KMS-11 (cell line): ENCODE data around the gene KLK15.

Source experiments
- H2AFZ ChIP-seq: fragments of 200-600 bp; sonication (generic); 2 replicates; pipeline ENCODE4 v1.6.1; 2016; ENCODE audit warnings: antibody characterized with exemption, mixed run types, low read depth
- H3K27ac ChIP-seq: fragments of 200-600 bp; sonication (generic); 2 replicates; pipeline ENCODE4 v1.6.1; 2016; ENCODE audit warnings: mild to moderate bottlenecking, mixed run types
- H3K27me3 ChIP-seq: fragments of 200-600 bp; sonication (generic); 2 replicates; pipeline ENCODE4 v1.6.1; 2017; ENCODE audit warnings: mild to moderate bottlenecking, low read depth, mixed run types, moderate library complexity; ENCODE audit not compliant: insufficient read depth
- H3K36me3 ChIP-seq: fragments of 200-600 bp; sonication (generic); 2 replicates; pipeline ENCODE4 v1.6.1; 2017; ENCODE audit warnings: mild to moderate bottlenecking, mixed run types; ENCODE audit not compliant: insufficient read depth
- H3K4me1 ChIP-seq: fragments of 200-600 bp; sonication (generic); 2 replicates; pipeline ENCODE4 v1.6.1; 2016; ENCODE audit warnings: mild to moderate bottlenecking, low read depth, mixed run types; ENCODE audit not compliant: poor library complexity, severe bottlenecking
- H3K4me2 ChIP-seq: fragments of 200-600 bp; sonication (generic); 2 replicates; pipeline ENCODE4 v1.7.0; 2016; ENCODE audit warnings: mild to moderate bottlenecking, mixed run types
- H3K4me3 ChIP-seq: fragments of 200-600 bp; sonication (generic); IDR thresholded peaks from 2 replicates; pipeline ENCODE4 v1.6.1; 2017; ENCODE audit warnings: low read depth, low read length, mixed read lengths; ENCODE audit not compliant: insufficient read depth
- H3K79me2 ChIP-seq: fragments of 200-600 bp; sonication (generic); 2 replicates; pipeline ENCODE4 v1.6.1; 2016; ENCODE audit warnings: low read depth, mixed run types; ENCODE audit not compliant: insufficient read depth
- H3K9ac ChIP-seq: fragments of 200-600 bp; sonication (generic); 2 replicates; pipeline ENCODE4 v1.6.1; 2016; ENCODE audit warnings: mild to moderate bottlenecking, mixed run types
- H4K20me1 ChIP-seq: fragments of 200-600 bp; sonication (generic); 2 replicates; pipeline ENCODE4 v1.6.1; 2016; ENCODE audit warnings: mild to moderate bottlenecking, mixed run types; ENCODE audit not compliant: insufficient read depth
- TF ChIP-seq, protein P1 (sequence below): fragments of 200-600 bp; sonication (generic); conservative IDR thresholded peaks from 2 replicates; pipeline ENCODE4 v1.6.1; 2017; ENCODE audit warnings: low read depth, mild to moderate bottlenecking, antibody characterized with exemption, low read length, moderate library complexity, mixed read lengths

The KLK15 gene

GRCh38 chr19:50835103-50835784, 1.9 kb upstream of the KLK15 start:
- Histone ChIP-seq H3K4me1 (no peaks in the 10 kb centered on the region), H3K9ac (no peak overlapping the region), H3K79me2 (no peaks in the 10 kb centered on the region), H3K4me2 (no peak overlapping the region), H3K4me3 (no peak overlapping the region), H2AFZ (no peak overlapping the region), H3K36me3 (no peaks in the 10 kb centered on the region), H3K27ac (no peak overlapping the region), H4K20me1 (no peaks in the 10 kb centered on the region), H3K27me3 (peaks cover 4% of the 10 kb centered on the region; the same call in 1 of the 2 replicates)
- TF ChIP-seq, protein P1, sequence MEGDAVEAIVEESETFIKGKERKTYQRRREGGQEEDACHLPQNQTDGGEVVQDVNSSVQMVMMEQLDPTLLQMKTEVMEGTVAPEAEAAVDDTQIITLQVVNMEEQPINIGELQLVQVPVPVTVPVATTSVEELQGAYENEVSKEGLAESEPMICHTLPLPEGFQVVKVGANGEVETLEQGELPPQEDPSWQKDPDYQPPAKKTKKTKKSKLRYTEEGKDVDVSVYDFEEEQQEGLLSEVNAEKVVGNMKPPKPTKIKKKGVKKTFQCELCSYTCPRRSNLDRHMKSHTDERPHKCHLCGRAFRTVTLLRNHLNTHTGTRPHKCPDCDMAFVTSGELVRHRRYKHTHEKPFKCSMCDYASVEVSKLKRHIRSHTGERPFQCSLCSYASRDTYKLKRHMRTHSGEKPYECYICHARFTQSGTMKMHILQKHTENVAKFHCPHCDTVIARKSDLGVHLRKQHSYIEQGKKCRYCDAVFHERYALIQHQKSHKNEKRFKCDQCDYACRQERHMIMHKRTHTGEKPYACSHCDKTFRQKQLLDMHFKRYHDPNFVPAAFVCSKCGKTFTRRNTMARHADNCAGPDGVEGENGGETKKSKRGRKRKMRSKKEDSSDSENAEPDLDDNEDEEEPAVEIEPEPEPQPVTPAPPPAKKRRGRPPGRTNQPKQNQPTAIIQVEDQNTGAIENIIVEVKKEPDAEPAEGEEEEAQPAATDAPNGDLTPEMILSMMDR = no peak

DNA sequence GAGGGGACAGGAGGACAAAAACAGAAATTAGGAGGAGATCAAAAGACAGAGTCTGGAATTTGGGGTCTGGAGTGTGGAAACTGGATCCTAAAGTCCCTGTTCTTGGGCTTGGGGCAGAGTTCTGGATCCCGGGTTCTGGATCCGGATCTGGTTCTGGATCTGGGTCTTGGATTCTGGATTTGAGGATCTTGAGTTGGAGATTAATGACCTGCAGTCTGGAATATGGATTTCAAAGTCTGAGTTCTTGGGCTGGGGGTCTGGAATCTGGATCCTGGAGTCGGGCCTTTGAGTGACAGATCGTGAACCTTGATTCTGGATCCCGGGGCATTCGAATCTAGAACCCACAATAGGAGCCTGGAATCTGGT, 411 bp upstream of the KLK15 start:
- Histone ChIP-seq H3K9ac (no peak overlapping the region), H3K27ac (no peak overlapping the region), H3K4me3 (no peak overlapping the region), H3K36me3 (no peaks in the 10 kb centered on the region), H3K4me1 (no peaks in the 10 kb centered on the region), H3K4me2 (no peak overlapping the region), H3K79me2 (no peaks in the 10 kb centered on the region), H2AFZ (no peak overlapping the region), H4K20me1 (no peaks in the 10 kb centered on the region), H3K27me3 (peaks cover 4% of the 10 kb centered on the region; the same call in 1 of the 2 replicates)
- TF ChIP-seq, protein P1 = no peak

DNA sequence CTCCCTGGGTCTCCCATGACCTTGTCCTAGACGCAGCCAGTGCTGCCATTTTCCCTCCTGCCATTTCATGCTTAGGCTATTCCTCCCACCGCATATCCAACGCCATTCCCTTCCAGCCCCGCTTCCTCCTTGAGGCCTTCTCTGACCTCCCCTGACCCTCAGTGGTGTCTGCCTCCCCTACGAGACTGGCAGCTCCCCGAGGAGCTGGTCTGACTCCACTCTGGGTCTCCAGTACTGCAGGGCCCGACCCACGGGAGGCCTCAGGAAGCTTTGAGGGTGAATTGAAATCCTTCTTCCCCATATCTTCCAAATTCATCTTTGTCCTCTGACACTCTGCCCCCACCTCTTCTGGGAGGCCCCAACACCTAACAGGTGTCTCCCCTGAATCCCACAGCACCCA, 708 bp downstream of the KLK15 start:
- no peak overlapping the region for H3K27ac ChIP-seq
- H3K4me2 ChIP-seq = no peak overlapping the region
- no peaks in the 10 kb centered on the region for H3K36me3 ChIP-seq
- no peak overlapping the region for H2AFZ ChIP-seq
- H3K4me3 ChIP-seq = no peak overlapping the region
- peaks cover 8% of the 10 kb centered on the region; the same call in 1 of the 2 replicates for H3K27me3 ChIP-seq
- no peaks in the 10 kb centered on the region for H3K79me2 ChIP-seq
- no peaks in the 10 kb centered on the region for H4K20me1 ChIP-seq
- H3K4me1 ChIP-seq = no peaks in the 10 kb centered on the region
- no peak overlapping the region for H3K9ac ChIP-seq
- TF ChIP-seq, protein P1 = no peak

DNA sequence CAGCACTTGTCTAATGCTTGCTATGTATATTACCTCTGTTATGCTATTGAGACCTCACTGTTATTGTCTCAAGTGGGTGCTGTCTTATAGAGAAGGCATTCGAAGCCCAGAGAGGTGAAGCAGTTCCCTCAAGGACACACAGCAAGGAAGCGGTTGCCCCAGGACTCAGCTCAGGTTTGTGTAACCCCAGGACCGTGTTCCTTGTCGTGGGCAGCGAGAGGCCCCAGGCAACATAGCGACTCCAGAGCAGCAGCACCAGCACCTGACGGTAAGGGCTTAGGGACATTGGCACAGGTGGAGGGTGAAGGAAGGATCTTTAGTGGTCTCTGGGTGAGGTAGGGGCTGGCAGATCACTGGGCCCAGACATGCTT, 2.4 kb downstream of the KLK15 start:
- no peak overlapping the region for H3K4me3 ChIP-seq
- no peak overlapping the region for H2AFZ ChIP-seq
- TF ChIP-seq, protein P1 = no peak
- H4K20me1 ChIP-seq = no peaks in the 10 kb centered on the region
- no peaks in the 10 kb centered on the region for H3K36me3 ChIP-seq
- H3K27me3 ChIP-seq = peaks cover 15% of the 10 kb centered on the region; the same call in 1 of the 2 replicates
- H3K4me2 ChIP-seq = no peak overlapping the region
- H3K4me1 ChIP-seq = no peaks in the 10 kb centered on the region
- H3K27ac ChIP-seq = no peak overlapping the region
- no peak overlapping the region for H3K9ac ChIP-seq
- no peaks in the 10 kb centered on the region for H3K79me2 ChIP-seq
